Glutamatergic neuron (in vitro differentiated cells): ENCODE results near the gene TRPM5. TPM values are rescaled to one million over a fixed set of nuclear protein-coding genes. Genes with fewer than 3 reads are reported as not detected.

Experiments used
- DNase-seq: peaks from one replicate; pipeline ENCODE4 v3.0.0; 2022
- H3K27ac Mint-ChIP-seq: one replicate; pipeline ENCODE4 v1.8.0; 2020; ENCODE audit warnings: mild to moderate bottlenecking, mixed read lengths, inconsistent platforms; ENCODE audit not compliant: unreplicated experiment
- H3K27me3 Mint-ChIP-seq: one replicate; pipeline ENCODE4 v1.8.0; 2020; ENCODE audit warnings: mild to moderate bottlenecking, moderate library complexity, mixed read lengths, inconsistent platforms; ENCODE audit not compliant: unreplicated experiment
- H3K36me3 Mint-ChIP-seq: one replicate; pipeline ENCODE4 v1.8.0; 2020; ENCODE audit warnings: mild to moderate bottlenecking, mixed read lengths, inconsistent platforms; ENCODE audit not compliant: unreplicated experiment
- H3K4me1 Mint-ChIP-seq: one replicate; pipeline ENCODE4 v1.8.0; 2020; ENCODE audit warnings: mild to moderate bottlenecking, low read depth, mixed read lengths, inconsistent platforms; ENCODE audit not compliant: unreplicated experiment
- H3K4me3 Mint-ChIP-seq: one replicate; pipeline ENCODE4 v1.8.0; 2020; ENCODE audit warnings: mild to moderate bottlenecking, mixed read lengths, inconsistent platforms; ENCODE audit not compliant: unreplicated experiment
- H3K9me3 Mint-ChIP-seq: one replicate; pipeline ENCODE4 v1.8.0; 2020; ENCODE audit warnings: mild to moderate bottlenecking, moderate library complexity, mixed read lengths, inconsistent platforms; ENCODE audit not compliant: unreplicated experiment
- CTCF ChIP-seq: fragments of 200-600 bp; sonication (generic); IDR thresholded peaks from one replicate; pipeline ENCODE4 v1.5.0; 2021; ENCODE audit not compliant: partially characterized antibody, unreplicated experiment
- total RNA-seq: library from RNA; stranded (reverse); fragmentation: NEBNext Ultra II Directional; extraction: Animal tissue kit (Norgen Biotek cat#: 25700); gene quantifications from one replicate; pipeline ENCODE4 v1.2.1, GENCODE V29; 2021; ENCODE audit not compliant: unreplicated experiment

The TRPM5 gene
- total RNA-seq, 1 donor from 2014 or later: not detected

DNA sequence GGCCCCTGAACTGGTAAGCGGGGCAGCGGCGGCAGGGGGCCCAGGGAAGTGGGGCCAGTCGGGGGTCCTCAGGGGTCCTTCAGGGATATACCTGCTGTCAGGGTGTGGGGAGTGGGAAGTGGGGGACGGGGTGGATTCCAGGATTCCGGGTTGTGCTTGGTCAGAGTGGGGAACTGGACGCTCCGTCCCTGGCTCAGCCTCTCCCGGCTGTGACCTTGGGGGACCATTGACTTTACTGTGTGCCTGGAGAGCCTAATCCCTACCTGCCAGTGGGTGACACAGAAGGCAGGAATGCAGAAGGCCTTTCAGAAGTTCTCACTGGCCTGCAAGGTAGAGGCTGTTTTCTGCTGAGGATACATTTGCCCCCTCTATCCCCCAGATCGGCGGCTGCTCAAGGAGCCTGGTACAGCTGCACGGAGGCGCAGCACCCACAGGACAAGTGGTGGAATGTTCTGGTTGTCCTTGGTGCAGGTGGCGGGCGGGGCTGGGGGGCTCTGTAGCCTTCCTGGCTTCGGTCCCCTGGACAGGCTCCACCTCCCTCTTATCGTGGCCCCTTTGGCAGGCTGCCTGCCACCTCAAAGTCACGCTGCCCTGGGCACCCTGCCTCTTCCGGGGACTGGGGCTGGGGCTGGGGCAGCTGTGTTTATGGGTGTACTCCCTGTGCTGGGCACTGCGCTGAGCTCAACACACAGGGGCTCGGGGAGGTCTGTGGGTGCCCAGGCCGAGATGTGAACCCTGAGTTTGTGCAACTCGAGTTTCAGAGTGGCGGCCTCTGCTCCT is 18.9 kb upstream of the TRPM5 start:
- Mint-ChIP-seq H3K4me3 (no peak overlapping the region), H3K9me3 (no peaks in the 10 kb centered on the region), H3K27me3 (peaks cover 6% of the 10 kb centered on the region), H3K27ac (no peak overlapping the region), H3K4me1 (no peaks in the 10 kb centered on the region), H3K36me3 (no peaks in the 10 kb centered on the region)
- no peak for TF ChIP-seq CTCF
- no peak for DNase-seq

- Mint-ChIP-seq H3K27me3 (peaks cover 6% of the 10 kb centered on the region), H3K27ac (no peak overlapping the region), H3K9me3 (no peaks in the 10 kb centered on the region), H3K4me3 (no peak overlapping the region), H3K4me1 (no peaks in the 10 kb centered on the region), H3K36me3 (no peaks in the 10 kb centered on the region)
- DNase-seq: no peak
- TF ChIP-seq CTCF: no peak
Measured at GRCh38 chr11:2462543-2462985, 18.2 kb upstream of the TRPM5 start.

GRCh38 chr11:2461956-2462542 is 17.7 kb upstream of the TRPM5 start:
- no peak for DNase-seq
- no peak overlapping the region for H3K27ac Mint-ChIP-seq
- H3K36me3 Mint-ChIP-seq: no peaks in the 10 kb centered on the region
- H3K9me3 Mint-ChIP-seq: no peaks in the 10 kb centered on the region
- TF ChIP-seq CTCF: no peak
- no peaks in the 10 kb centered on the region for H3K4me1 Mint-ChIP-seq
- no peak overlapping the region for H3K4me3 Mint-ChIP-seq
- peaks cover 6% of the 10 kb centered on the region for H3K27me3 Mint-ChIP-seq

- peaks cover 6% of the 10 kb centered on the region for H3K27me3 Mint-ChIP-seq
Measured at GRCh38 chr11:2461253-2461955, 17.1 kb upstream of the TRPM5 start.

More at GRCh38 chr11:2461253-2461955, 17.1 kb upstream of the TRPM5 start:
- Mint-ChIP-seq H3K27ac (no peak overlapping the region), H3K4me3 (no peak overlapping the region), H3K36me3 (no peaks in the 10 kb centered on the region), H3K9me3 (no peaks in the 10 kb centered on the region), H3K4me1 (no peaks in the 10 kb centered on the region)
- TF ChIP-seq CTCF: no peak
- DNase-seq: no peak
